Fibroblast of villous mesenchyme (primary cell): Measurements from ENCODE around the gene ARHGAP5. TPM values are rescaled to one million over a fixed set of nuclear protein-coding genes. Genes with fewer than 3 reads are reported as not detected.

ENCODE experiments used
- DNase-seq: peaks from one replicate; pipeline ENCODE4 v3.0.0-alpha.2; 2010; ENCODE audit warnings: low read depth
- H3K4me3 ChIP-seq: 2 replicates; pipeline ENCODE4 v1.5.1; 2011; ENCODE audit warnings: low read depth, mild to moderate bottlenecking, low read length
- total RNA-seq: library from RNA; depleted of rRNA; stranded (reverse); fragments of >200 nt; gene quantifications from 2 replicates; pipeline ENCODE4 v1.2.3, GENCODE V29; 2012
- TF ChIP-seq, protein P1 (sequence below): IDR thresholded peaks from 2 replicates; pipeline ENCODE4 v1.5.1; 2012; ENCODE audit warnings: low read depth, mild to moderate bottlenecking, low read length; ENCODE audit not compliant: insufficient read depth

ARHGAP5 gene
- total RNA-seq, 1 donor = 166 TPM

DNA sequence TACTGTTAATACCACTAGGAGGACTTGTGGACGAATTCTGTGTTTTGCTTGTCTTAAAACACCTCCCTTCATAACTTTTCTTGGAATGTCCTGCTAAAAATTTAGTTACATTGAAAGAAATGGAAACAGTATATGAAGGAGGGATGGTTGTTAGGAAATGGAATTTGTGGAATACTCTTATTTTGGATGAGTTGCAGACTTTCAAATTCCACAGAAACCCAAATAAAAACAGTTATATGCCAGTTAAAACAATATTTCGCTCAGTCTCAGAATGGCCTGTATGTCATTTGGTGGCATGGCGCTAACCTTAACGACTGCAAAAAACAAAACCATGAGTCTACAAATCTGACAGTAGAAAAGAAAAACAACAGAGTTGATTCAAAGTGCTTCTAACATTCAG lies 12.2 kb upstream of the ARHGAP5 start:
- TF ChIP-seq, protein P1, sequence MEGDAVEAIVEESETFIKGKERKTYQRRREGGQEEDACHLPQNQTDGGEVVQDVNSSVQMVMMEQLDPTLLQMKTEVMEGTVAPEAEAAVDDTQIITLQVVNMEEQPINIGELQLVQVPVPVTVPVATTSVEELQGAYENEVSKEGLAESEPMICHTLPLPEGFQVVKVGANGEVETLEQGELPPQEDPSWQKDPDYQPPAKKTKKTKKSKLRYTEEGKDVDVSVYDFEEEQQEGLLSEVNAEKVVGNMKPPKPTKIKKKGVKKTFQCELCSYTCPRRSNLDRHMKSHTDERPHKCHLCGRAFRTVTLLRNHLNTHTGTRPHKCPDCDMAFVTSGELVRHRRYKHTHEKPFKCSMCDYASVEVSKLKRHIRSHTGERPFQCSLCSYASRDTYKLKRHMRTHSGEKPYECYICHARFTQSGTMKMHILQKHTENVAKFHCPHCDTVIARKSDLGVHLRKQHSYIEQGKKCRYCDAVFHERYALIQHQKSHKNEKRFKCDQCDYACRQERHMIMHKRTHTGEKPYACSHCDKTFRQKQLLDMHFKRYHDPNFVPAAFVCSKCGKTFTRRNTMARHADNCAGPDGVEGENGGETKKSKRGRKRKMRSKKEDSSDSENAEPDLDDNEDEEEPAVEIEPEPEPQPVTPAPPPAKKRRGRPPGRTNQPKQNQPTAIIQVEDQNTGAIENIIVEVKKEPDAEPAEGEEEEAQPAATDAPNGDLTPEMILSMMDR = no peak
- H3K4me3 ChIP-seq = no peak overlapping the region
- no peak for DNase-seq

- TF ChIP-seq, protein P1 = no peak
- H3K4me3 ChIP-seq = no peak overlapping the region
- DNase-seq = no peak
Measured at GRCh38 chr14:32068708-32069107, 8.4 kb upstream of the ARHGAP5 start.

DNA sequence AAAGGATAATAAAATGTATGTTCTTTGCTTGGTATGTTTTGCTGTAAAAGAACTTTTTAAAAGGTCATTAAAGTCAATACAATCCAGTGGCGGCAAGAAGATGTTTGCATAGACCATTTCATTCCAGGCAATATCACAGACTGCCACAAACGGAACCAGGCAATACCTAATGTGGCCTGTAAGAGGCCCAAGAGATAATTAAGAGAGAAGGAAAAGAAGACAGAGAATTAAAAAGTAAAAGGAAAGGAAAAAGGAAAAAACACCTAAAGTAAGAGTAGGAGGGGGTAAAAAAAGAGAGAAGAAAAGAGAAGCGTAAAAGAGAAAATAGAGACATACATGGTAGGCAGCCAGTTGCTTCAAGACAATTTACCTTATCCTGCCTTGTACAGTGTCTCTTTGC lies 6.8 kb upstream of the ARHGAP5 start:
- no peak for DNase-seq
- no peak overlapping the region for H3K4me3 ChIP-seq
- TF ChIP-seq, protein P1 = no peak

GRCh38 chr14:32072676-32073075 lies 4.4 kb upstream of the ARHGAP5 start:
- H3K4me3 ChIP-seq = no peak overlapping the region
- no peak for DNase-seq
- TF ChIP-seq, protein P1 = no peak

GRCh38 chr14:32073537-32074189 lies 3.4 kb upstream of the ARHGAP5 start:
- TF ChIP-seq, protein P1 = peak; percentile 77
- no peak overlapping the region for H3K4me3 ChIP-seq
- DNase-seq = peak; percentile 92

DNA sequence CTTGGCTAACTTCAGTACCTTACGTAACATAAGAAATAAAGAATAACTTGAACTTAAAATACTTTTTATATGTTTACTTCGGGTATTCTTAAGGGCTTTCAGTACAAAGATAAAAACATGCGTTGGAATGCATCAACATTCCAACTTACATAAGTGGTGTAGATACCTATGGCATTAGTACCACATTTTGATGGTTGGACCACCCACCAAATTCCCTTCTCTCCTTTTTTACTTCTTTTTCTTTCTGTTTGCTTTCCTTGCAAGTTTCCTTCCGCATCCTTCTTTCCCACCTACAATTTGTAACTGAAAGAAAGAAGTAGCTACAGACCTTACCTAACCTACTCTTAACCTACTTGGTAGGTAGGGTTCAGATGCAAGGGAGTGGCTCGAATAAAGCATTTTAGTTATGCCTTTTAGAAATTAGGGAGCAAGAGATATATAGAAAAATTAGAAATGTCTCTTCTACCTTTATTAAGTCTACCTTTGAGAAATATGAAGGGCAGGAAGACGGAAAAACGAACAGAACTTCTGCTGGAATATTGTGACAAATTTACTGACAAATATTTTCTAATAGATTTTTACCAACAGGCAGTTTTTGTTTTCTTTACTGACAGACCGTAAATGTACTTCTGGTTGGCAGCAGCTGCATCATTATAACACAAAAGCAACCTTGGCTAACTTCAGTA lies 2.1 kb upstream of the ARHGAP5 start:
- H3K4me3 ChIP-seq = peak overlapping the region; percentile 85
- TF ChIP-seq, protein P1 = no peak
- DNase-seq = peak; percentile 19
